T-helper 1 cell treated with Interleukin-12 subunit alpha and Interleukin-12 subunit beta and Interleukin-4 antibody, amounts not matched to agents 30 μg/mL and 1 μg/mL, for 36 hours (primary cell): ENCODE results near the gene SCAANT1.

Experiments
- H3K27ac Mint-ChIP-seq: one replicate; pipeline ENCODE4 v1.8.0; 2021; ENCODE audit warnings: mild to moderate bottlenecking, mixed read lengths
- H3K27me3 Mint-ChIP-seq: one replicate; pipeline ENCODE4 v1.8.0; 2021; ENCODE audit warnings: low read depth, mixed read lengths
- H3K36me3 Mint-ChIP-seq: one replicate; pipeline ENCODE4 v1.8.0; 2021; ENCODE audit warnings: low read depth, mixed read lengths
- H3K4me1 Mint-ChIP-seq: one replicate; pipeline ENCODE4 v1.8.0; 2021; ENCODE audit warnings: low read depth, mixed read lengths
- H3K4me3 Mint-ChIP-seq: one replicate; pipeline ENCODE4 v1.8.0; 2021; ENCODE audit warnings: mild to moderate bottlenecking, moderate library complexity, mixed read lengths
- H3K9me3 Mint-ChIP-seq: one replicate; pipeline ENCODE4 v1.8.0; 2021; ENCODE audit warnings: mixed read lengths

The SCAANT1 gene

GRCh38 chr3:63869940-63870614 lies 42.1 kb downstream of the SCAANT1 start:
- H3K27me3 Mint-ChIP-seq, result no peaks in the 10 kb centered on the region
- no peaks in the 10 kb centered on the region for H3K9me3 Mint-ChIP-seq
- H3K4me3 Mint-ChIP-seq, result no peak overlapping the region
- H3K36me3 Mint-ChIP-seq, result peaks cover 25% of the 10 kb centered on the region
- H3K27ac Mint-ChIP-seq, result no peak overlapping the region
- H3K4me1 Mint-ChIP-seq, result peaks cover 38% of the 10 kb centered on the region

- Mint-ChIP-seq H3K4me3 (no peak overlapping the region), H3K4me1 (peaks cover 40% of the 10 kb centered on the region), H3K27ac (no peak overlapping the region), H3K36me3 (peaks cover 25% of the 10 kb centered on the region), H3K27me3 (no peaks in the 10 kb centered on the region), H3K9me3 (no peaks in the 10 kb centered on the region)
These were observed 45.0 kb downstream of the SCAANT1 start for GRCh38 chr3:63867225-63867624.

- Mint-ChIP-seq H3K27ac (peak overlapping the region; percentile 87), H3K4me3 (peak overlapping the region; percentile 90), H3K36me3 (peaks cover 21% of the 10 kb centered on the region), H3K9me3 (no peaks in the 10 kb centered on the region), H3K27me3 (no peaks in the 10 kb centered on the region), H3K4me1 (peaks cover 39% of the 10 kb centered on the region)
These were observed 47.2 kb downstream of the SCAANT1 start for GRCh38 chr3:63864965-63865327.

GRCh38 chr3:63864008-63864964 lies 47.9 kb downstream of the SCAANT1 start:
- H3K27me3 Mint-ChIP-seq, result no peaks in the 10 kb centered on the region
- peak overlapping the region; percentile 90 for H3K4me3 Mint-ChIP-seq
- peaks cover 21% of the 10 kb centered on the region for H3K36me3 Mint-ChIP-seq
- H3K9me3 Mint-ChIP-seq, result no peaks in the 10 kb centered on the region
- H3K4me1 Mint-ChIP-seq, result peaks cover 41% of the 10 kb centered on the region
- H3K27ac Mint-ChIP-seq, result peak overlapping the region; percentile 87

GRCh38 chr3:63863150-63864007 lies 48.8 kb downstream of the SCAANT1 start, which contains the start of the genes ATXN7 and THOC7:
TSS of gene ATXN7 (plus strand) at chr3:63863867. CDS start at chr3:63912599, 48,732 bp downstream.
TSS of gene THOC7 (minus strand) at chr3:63863805. CDS start at chr3:63863790, 15 bp downstream.
- H3K4me1 Mint-ChIP-seq, result peaks cover 45% of the 10 kb centered on the region

GRCh38 chr3:63862804-63863149 lies 49.4 kb downstream of the SCAANT1 start:
- Mint-ChIP-seq H3K4me3 (peak overlapping the region; percentile 79), H3K27ac (peak overlapping the region; percentile 33), H3K27me3 (no peaks in the 10 kb centered on the region), H3K9me3 (no peaks in the 10 kb centered on the region), H3K36me3 (peaks cover 18% of the 10 kb centered on the region), H3K4me1 (peaks cover 44% of the 10 kb centered on the region)

More at GRCh38 chr3:63863150-63864007, 48.8 kb downstream of the SCAANT1 start, which contains the start of the genes ATXN7 and THOC7:
- no peaks in the 10 kb centered on the region for H3K9me3 Mint-ChIP-seq
- peak within 1 kb of the TSS; percentile 90 for H3K4me3 Mint-ChIP-seq
- peak within 1 kb of the TSS; percentile 87 for H3K27ac Mint-ChIP-seq
- peaks cover 21% of the 10 kb centered on the region for H3K36me3 Mint-ChIP-seq
- H3K27me3 Mint-ChIP-seq, result no peaks in the 10 kb centered on the region
